K562 (cell line): ENCODE data around the gene CDH5. TPM values are rescaled to one million over a fixed set of nuclear protein-coding genes. Genes with fewer than 3 reads are reported as not detected.

ENCODE experiments used
- ATAC-seq: fragments of 200-7000 bp; cut with Tn5 transposase; 3 replicates; pipeline ENCODE4 v1.9.1; 2020; ENCODE audit warnings: moderate library complexity
- BruUV-seq: library from RNA; stranded (reverse); fragments of 400-500 nt; replicated peaks from 2 replicates; lab custom pipeline; 2021; lab: Mats Ljungman, UMichigan
- CTCF ChIA-PET: fragments of 300-600 bp; formaldehyde crosslinking; extraction: SDS; loops from one replicate; lab custom pipeline; 2021; ENCODE audit warnings: low intra/inter-chr PET ratio; lab: Yijun Ruan, JAX
- POLR2A ChIA-PET: fragments of 300-600, 350-650 bp; sonication (Branson Sonifier 250); formaldehyde crosslinking; extraction: SDS; loops from one replicate; lab custom pipeline; 2021; ENCODE audit warnings: antibody characterized with exemption, inconsistent platforms; lab: Yijun Ruan, JAX
- DNase-seq, 4 experiments: peaks; one replicate each; pipeline versions ENCODE4 v3.0.0 to v3.0.0-alpha.2; 2011 to 2018; ENCODE audit warnings: low spot score in 3 of 4, mixed read lengths in 3 of 4; ENCODE audit errors: extremely low read depth in 1 of 4
- FAIRE-seq: peaks from 2 replicates; lab custom pipeline; 2011; peaks lifted over from hg19 to GRCh38; lab: Jason Lieb, UNC
- H2AFZ ChIP-seq: 2 replicates; pipeline ENCODE4 v1.6.0; 2011; ENCODE audit warnings: low read depth, low read length, control low read depth, inconsistent platforms
- H3K27ac ChIP-seq: fragments of 200-600 bp; 3 replicates; pipeline ENCODE4 v1.8.0; 2011; ENCODE audit warnings: low read depth, mild to moderate bottlenecking, control low read depth, inconsistent platforms, low read length, moderate library complexity, mixed read lengths; ENCODE audit errors: extremely low read depth
- H3K27me3 ChIP-seq, 2 experiments: fragments of 300-600 bp in 1 of 2; 2 replicates in 1 of 2; 3 replicates in 1 of 2; pipeline versions ENCODE4 v1.6.0 to v1.8.0; 2011; ENCODE audit warnings: inconsistent platforms in 2 of 2, low read length in 2 of 2, mild to moderate bottlenecking in 1 of 2, mixed read lengths in 1 of 2, moderate library complexity in 1 of 2; ENCODE audit not compliant: control insufficient read depth in 2 of 2, insufficient read depth in 2 of 2
- H3K36me3 ChIP-seq: fragments of 300-600 bp; 3 replicates; pipeline ENCODE4 v1.8.0; 2011; ENCODE audit warnings: mild to moderate bottlenecking, low read length, inconsistent platforms; ENCODE audit not compliant: control insufficient read depth, insufficient read depth
- H3K4me1 ChIP-seq, 2 experiments: fragments of 200-600 bp in 1 of 2; replicated peaks in 1 of 2; 2 replicates in 1 of 2; 3 replicates in 1 of 2; pipeline versions ENCODE4 v1.5.1 to v1.8.0; 2011; ENCODE audit warnings: inconsistent platforms in 2 of 2, low read length in 2 of 2, mild to moderate bottlenecking in 1 of 2, mixed read lengths in 1 of 2, moderate library complexity in 1 of 2; ENCODE audit not compliant: control insufficient read depth in 2 of 2, insufficient read depth in 2 of 2
- H3K4me2 ChIP-seq: 2 replicates; pipeline ENCODE4 v1.6.1; 2011; ENCODE audit warnings: low read length, control low read depth, inconsistent platforms, mixed read lengths; ENCODE audit not compliant: insufficient read depth
- H3K4me3 ChIP-seq: fragments of 200-600 bp; sonication (generic), shearing (Covaris generic); 2 replicates; pipeline ENCODE4 v1.5.1; 2016; ENCODE audit warnings: control low read depth, inconsistent platforms
- H3K79me2 ChIP-seq: fragments of 200-600 bp; 3 replicates; pipeline ENCODE4 v1.8.0; 2011; ENCODE audit warnings: low read length, inconsistent platforms; ENCODE audit not compliant: control insufficient read depth, insufficient read depth
- H3K9ac ChIP-seq, 2 experiments: 2 replicates each; pipeline versions ENCODE4 v1.6.0 to v1.6.1; 2011; ENCODE audit warnings: low read depth in 2 of 2, low read length in 2 of 2, control low read depth in 1 of 2, inconsistent platforms in 1 of 2, mild to moderate bottlenecking in 1 of 2, mixed read lengths in 1 of 2; ENCODE audit not compliant: insufficient read depth in 1 of 2
- H3K9me1 ChIP-seq: one replicate; pipeline ENCODE4 v1.6.0; 2011; ENCODE audit warnings: inconsistent platforms, mild to moderate bottlenecking, low read length, moderate library complexity; ENCODE audit not compliant: control insufficient read depth, insufficient read depth
- H3K9me3 ChIP-seq: replicated peaks from 2 replicates; pipeline ENCODE4 v1.5.1; 2011; ENCODE audit warnings: low read depth, low read length, inconsistent platforms; ENCODE audit not compliant: control insufficient read depth, insufficient read depth
- H4K20me1 ChIP-seq: replicated peaks from 2 replicates; pipeline ENCODE4 v1.6.1; 2011; ENCODE audit warnings: low read length, inconsistent platforms, mixed read lengths; ENCODE audit not compliant: control insufficient read depth, insufficient read depth
- ARID4B ChIP-seq: sonication (generic); formaldehyde crosslinking; IDR thresholded peaks from 2 replicates; pipeline ENCODE4 v1.8.0; 2022; ENCODE audit warnings: mild to moderate bottlenecking, missing genetic modification reagents
- CBX5 ChIP-seq: IDR thresholded peaks from 2 replicates; pipeline ENCODE4 v1.6.1; 2014; ENCODE audit warnings: low read depth, borderline replicate concordance
- IFI16 ChIP-seq: fragments of 250-450 bp; sonication (Bioruptor Pico); IDR thresholded peaks from 2 replicates; pipeline ENCODE4 v2.1.2; 2022; ENCODE audit warnings: mild to moderate bottlenecking, inconsistent platforms
- MNT ChIP-seq, 2 experiments: fragments of 450-650 bp; conservative IDR thresholded peaks; 2 replicates each; pipeline ENCODE4 v1.6.1; 2017; ENCODE audit warnings: mild to moderate bottlenecking in 2 of 2, moderate library complexity in 2 of 2
- NFIX ChIP-seq: fragments of 250-450 bp; sonication (Bioruptor Pico); IDR thresholded peaks from 2 replicates; pipeline ENCODE4 v1.4.0; 2020; ENCODE audit warnings: low read depth, mild to moderate bottlenecking, moderate library complexity
- RFX7 ChIP-seq: fragments of 250-450 bp; sonication (Bioruptor Pico); IDR thresholded peaks from 2 replicates; pipeline ENCODE4 v1.5.1; 2021; ENCODE audit warnings: mild to moderate bottlenecking
- RHOXF2B ChIP-seq: fragments of 250-450 bp; sonication (Bioruptor Pico); conservative IDR thresholded peaks from 2 replicates; pipeline ENCODE4 v1.5.1; 2021
- SNRNP70 ChIP-seq: fragments of 200-400 bp; formaldehyde crosslinking; optimal IDR thresholded peaks from 2 replicates; pipeline ENCODE3; 2017; ENCODE audit warnings: low read depth, low read length
- SRF ChIP-seq, 2 experiments: fragments of 250-450, 450-650 bp in 1 of 2; sonication (Bioruptor Pico) in 1 of 2; sonication (generic) in 1 of 2; formaldehyde crosslinking; IDR thresholded peaks; 2 replicates each; pipeline versions ENCODE4 v1.5.0 to v1.5.1; 2020 to 2022; ENCODE audit warnings: mild to moderate bottlenecking in 1 of 2, missing genetic modification reagents in 1 of 2
- TRIM25 ChIP-seq: fragments of 450-650 bp; IDR thresholded peaks from 2 replicates; pipeline ENCODE4 v1.7.0; 2016; ENCODE audit warnings: borderline replicate concordance
- ZBTB9 ChIP-seq: fragments of 450-650 bp; formaldehyde crosslinking; IDR thresholded peaks from 2 replicates; pipeline ENCODE4 v1.4.0; 2020; ENCODE audit warnings: mild to moderate bottlenecking, moderate library complexity
- ZNF146 ChIP-seq: IDR thresholded peaks from one replicate; pipeline ENCODE4 v1.6.1; 2018; ENCODE audit warnings: missing compliant biosample characterization; ENCODE audit not compliant: unreplicated experiment
- WGBS: fragments of 100-300 bp; shearing (Covaris generic); methylation state at CpG from one replicate; pipeline ENCODE4 v1.1.6; 2016; ENCODE audit warnings: low coverage, mixed read lengths; ENCODE audit not compliant: insufficient coverage; ENCODE audit errors: missing lambda C conversion rate; 5-methylcytosine and 5-hydroxymethylcytosine counted together
- in situ Hi-C: fragments of 300-500 bp; cut with MboI; formaldehyde crosslinking; loops from 4 replicates; pipeline ENCODE4 v1.15.0; 2018; ENCODE audit warnings: inconsistent platforms, mixed read lengths
- intact Hi-C: fragments of 100-400 bp; cut with micrococcal nuclease; formaldehyde crosslinking; loops from 2 replicates; pipeline ENCODE4 v1.14.2; 2022
- polyA plus RNA-seq, 8 experiments: library from polyadenylated mRNA; depleted of rRNA in 4 of 8; stranded (reverse) in 5 of 8; unstranded in 3 of 8; fragments of >200 nt; fragmentation: Nextera tagmentation in 2 of 8; fragmentation: Illumina TruSeq in 1 of 8; extraction: Ambion mirVana in 2 of 8; extraction: Trizol in 1 of 8; gene quantifications; 2 replicates each; pipeline versions ENCODE4 v1.2.1 to v1.2.3, GENCODE V29; 2011 to 2014; ENCODE audit warnings: inconsistent platforms in 1 of 8, missing spikeins in 1 of 8
- total RNA-seq, 7 experiments: library from RNA; depleted of rRNA in 6 of 7; stranded (reverse); fragments of >200 nt in 6 of 7; fragmentation: Illumina TruSeq in 2 of 7; extraction: Trizol in 2 of 7; gene quantifications; 2 replicates each; pipeline versions ENCODE4 v1.2.1 to v1.2.3, GENCODE V29; 2011 to 2021; ENCODE audit warnings: low replicate concordance in 1 of 7

Gene CDH5
- total and polyA plus RNA-seq, 9 of the 15 experiments (the other 6 are each of a cell fraction or from before 2014, with no cell fraction given) = not detected

- WGBS = 19% methylated on average over 24 of the region's 40 CpGs
- Histone ChIP-seq H4K20me1 (peaks cover 10% of the 10 kb centered on the region), H3K4me3 (no peak overlapping the region), H3K27me3 (peaks cover 20 to 64% of the 10 kb centered on the region in 2 experiments), H3K4me2 (no peak overlapping the region), H3K36me3 (no peaks in the 10 kb centered on the region), H2AFZ (no peak overlapping the region), H3K9ac (no peak overlapping the region), H3K27ac (no peak overlapping the region), H3K9me3 (no peaks in the 10 kb centered on the region), H3K4me1 (peaks cover 0 to 15% of the 10 kb centered on the region in 2 experiments; a peak in 2 of 5 replicates), H3K79me2 (no peaks in the 10 kb centered on the region), H3K9me1 (no peaks in the 10 kb centered on the region)
- no peak for FAIRE-seq
- CTCF ChIA-PET = no interaction called here
- POLR2A ChIA-PET = interaction anchor here (0.6 to 1.3 kb wide), 2 partner anchors 59 to 92 kb away, joined by 3 to 6 read pairs; no protein-coding TSS in a partner anchor
- DNase-seq = no peak
- in situ Hi-C loops (no loop called here), intact Hi-C loops (no loop called here)
- ATAC-seq = no peak
- no TSS peak for BruUV-seq
- TF ChIP-seq ZBTB9 (CRISPR knock-in tag) (no peak), ARID4B (CRISPR knock-in tag) (no peak), TRIM25 (no peak), RHOXF2B (CRISPR knock-in tag) (no peak), NFIX (CRISPR knock-in tag) (no peak), SRF (CRISPR knock-in tag; IDR thresholded peaks at IDR 0.05) (no peak), ZNF146 (CRISPR knock-in tag) (no peak), MNT (conservative IDR thresholded peaks at IDR 0.05) (no peak), RFX7 (CRISPR knock-in tag) (no peak), SNRNP70 (no peak), IFI16 (CRISPR knock-in tag) (no peak), CBX5 (no peak)
Measured at GRCh38 chr16:66427871-66428681, 61.6 kb downstream of the CDH5 start.
